PC-3 (cell line): ENCODE data around the gene TANGO6. TPM values are rescaled to one million over a fixed set of nuclear protein-coding genes. Genes with fewer than 3 reads are reported as not detected.

ENCODE experiments used
- ATAC-seq: fragments of 200-7000 bp; cut with Tn5 transposase; 2 replicates; pipeline ENCODE4 v1.9.1; 2020; ENCODE audit warnings: mild to moderate bottlenecking, moderate library complexity
- BruUV-seq: library from RNA; stranded (reverse); fragments of 400-500 nt; replicated peaks from 2 replicates; lab custom pipeline; 2021; lab: Mats Ljungman, UMichigan
- CTCF ChIA-PET: fragments of 300-600 bp; sonication (Branson Sonifier 250); formaldehyde crosslinking; loops from one replicate; lab custom pipeline; 2022; ENCODE audit warnings: antibody characterized with exemption; lab: Charles Lee
- POLR2A ChIA-PET: fragments of 300-600 bp; sonication (Branson Sonifier 250); formaldehyde crosslinking; loops from one replicate; lab custom pipeline; 2022; ENCODE audit warnings: antibody characterized with exemption; ENCODE audit not compliant: unreplicated experiment; lab: Charles Lee
- DNase-seq: peaks from one replicate; pipeline ENCODE4 v3.0.0-alpha.2; 2015
- H2AFZ ChIP-seq: fragments of 300-600 bp; sonication (generic); 2 replicates; pipeline ENCODE4 v1.6.0; 2016; ENCODE audit warnings: antibody characterized with exemption, low read length
- H3F3A ChIP-seq: fragments of 300-600 bp; sonication (generic); one replicate; pipeline ENCODE4 v1.6.0; 2017; ENCODE audit warnings: antibody characterized with exemption, low read length, control low read depth, mild to moderate bottlenecking; ENCODE audit not compliant: unreplicated experiment
- H3K27ac ChIP-seq: fragments of 300-600 bp; sonication (generic); 2 replicates; pipeline ENCODE4 v1.5.1; 2016; ENCODE audit warnings: mild to moderate bottlenecking, low read length
- H3K27me3 ChIP-seq: fragments of 300-600 bp; sonication (generic); 2 replicates; pipeline ENCODE4 v1.6.1; 2016; ENCODE audit warnings: low read length, mixed read lengths
- H3K36me3 ChIP-seq: fragments of 300-600 bp; sonication (generic); 2 replicates; pipeline ENCODE4 v1.6.1; 2016; ENCODE audit warnings: low read depth, mixed run types, low read length, mixed read lengths
- H3K4me1 ChIP-seq: fragments of 300-600 bp; sonication (generic); 2 replicates; pipeline ENCODE4 v1.5.1; 2016; ENCODE audit warnings: low read length; ENCODE audit not compliant: insufficient read depth
- H3K4me2 ChIP-seq: fragments of 300-600 bp; sonication (generic); 2 replicates; pipeline ENCODE4 v1.6.0; 2016; ENCODE audit warnings: low read length
- H3K4me3 ChIP-seq: fragments of 300-600 bp; sonication (generic); 2 replicates; pipeline ENCODE4 v1.5.1; 2016; ENCODE audit warnings: mild to moderate bottlenecking, low read length, mixed read lengths
- H3K79me2 ChIP-seq: fragments of 300-600 bp; sonication (generic); 2 replicates; pipeline ENCODE4 v1.6.1; 2017; ENCODE audit warnings: low read length, mixed read lengths
- H3K9ac ChIP-seq: fragments of 300-600 bp; sonication (generic); 2 replicates; pipeline ENCODE4 v1.6.0; 2016; ENCODE audit warnings: mild to moderate bottlenecking, low read length
- H3K9me2 ChIP-seq: fragments of 300-600 bp; sonication (generic); replicated peaks from 2 replicates; pipeline ENCODE4 v1.6.1; 2016; ENCODE audit warnings: mixed run types, low read length, mixed read lengths
- H3K9me3 ChIP-seq: fragments of 300-600 bp; sonication (generic); 2 replicates; pipeline ENCODE4 v1.6.1; 2016; ENCODE audit warnings: low read length, mixed read lengths
- H4K20me1 ChIP-seq: fragments of 300-600 bp; sonication (generic); 2 replicates; pipeline ENCODE4 v1.6.1; 2016; ENCODE audit warnings: low read length, mixed read lengths
- CTCF ChIP-seq: fragments of 300-600 bp; sonication (generic); conservative IDR thresholded peaks from 2 replicates; pipeline ENCODE4 v1.5.1; 2017; ENCODE audit warnings: antibody characterized with exemption, low read depth, mild to moderate bottlenecking, low read length
- EZH2 ChIP-seq: fragments of 300-600 bp; sonication (generic); IDR thresholded peaks from one replicate; pipeline ENCODE4 v1.6.1; 2017; ENCODE audit warnings: antibody characterized with exemption, mild to moderate bottlenecking, low read length; ENCODE audit not compliant: unreplicated experiment
- EZH2phosphoT487 ChIP-seq: fragments of 300-600 bp; sonication (generic); IDR thresholded peaks from 2 replicates; pipeline ENCODE4 v1.6.1; 2018; ENCODE audit warnings: mild to moderate bottlenecking, antibody characterized with exemption, low read length, borderline replicate concordance
- intact Hi-C: fragments of 100-400 bp; cut with micrococcal nuclease; formaldehyde crosslinking; loops from 2 replicates; pipeline ENCODE4 v1.9.0; 2023
- total RNA-seq: library from RNA; depleted of rRNA; stranded (reverse); fragments of >200 nt; gene quantifications from 2 replicates; pipeline ENCODE4 v1.2.3, GENCODE V29; 2014

TANGO6 gene
- total RNA-seq, 1 experiment from 2014 or later, result 9.4 TPM

- Histone ChIP-seq H3K4me3 (peak overlapping the region; percentile 84; the same call in 1 of the 2 replicates), H3K79me2 (peaks cover 85% of the 10 kb centered on the region), H3K27ac (no peak overlapping the region), H3K4me2 (peak overlapping the region; percentile 94), H3K9me2 (no peaks in the 10 kb centered on the region), H4K20me1 (peaks cover 13% of the 10 kb centered on the region; the same call in 1 of the 2 replicates), H3K9ac (no peak overlapping the region), H2AFZ (no peak overlapping the region), H3K9me3 (no peaks in the 10 kb centered on the region), H3K36me3 (peaks cover 7% of the 10 kb centered on the region; the same call in 1 of the 2 replicates), H3K4me1 (peaks cover 21% of the 10 kb centered on the region), H3F3A (no peaks in the 10 kb centered on the region), H3K27me3 (no peaks in the 10 kb centered on the region)
- TF ChIP-seq EZH2phosphoT487 (no peak), CTCF (no peak), EZH2 (no peak)
- POLR2A ChIA-PET, result interaction anchor here (0.5 to 0.7 kb wide), 3 partner anchors 93 to 552 kb away, joined by 3 to 7 read pairs (median 6); no protein-coding TSS in a partner anchor
- BruUV-seq, result no TSS peak
- ATAC-seq, result no peak
- CTCF ChIA-PET, result interaction anchor here (0.6 kb wide), 1 partner anchor 231 kb away, joined by 3 read pairs; no protein-coding TSS in a partner anchor
- intact Hi-C loops, result no loop called here
- DNase-seq, result no peak
Observed at GRCh38 chr16:69130461-69130860, 287.1 kb downstream of the TANGO6 start.

GRCh38 chr16:69131167-69131838 lies 288.0 kb downstream of the TANGO6 start:
- TF ChIP-seq EZH2phosphoT487, result no peak
- no peak for TF ChIP-seq CTCF
- TF ChIP-seq EZH2, result no peak
- DNase-seq (no peak), ATAC-seq (no peak)
- Histone ChIP-seq H3K36me3 (peaks cover 7% of the 10 kb centered on the region; the same call in 1 of the 2 replicates), H2AFZ (no peak overlapping the region), H3K4me2 (peak overlapping the region; percentile 94), H3K27ac (peak overlapping the region; percentile 73), H3K27me3 (no peaks in the 10 kb centered on the region), H3K9me2 (no peaks in the 10 kb centered on the region), H3K4me3 (peak overlapping the region; percentile 84), H3K79me2 (peaks cover 90% of the 10 kb centered on the region), H3F3A (no peaks in the 10 kb centered on the region), H3K9me3 (no peaks in the 10 kb centered on the region), H4K20me1 (peaks cover 13% of the 10 kb centered on the region; the same call in 1 of the 2 replicates), H3K9ac (peak overlapping the region; percentile 98), H3K4me1 (peaks cover 21% of the 10 kb centered on the region)
- no TSS peak for BruUV-seq
- CTCF ChIA-PET, result no interaction called here
- POLR2A ChIA-PET, result interaction anchor here (0.5 kb wide), 1 partner anchor 553 kb away, joined by 7 read pairs; no protein-coding TSS in a partner anchor
- intact Hi-C loops, result no loop called here
